Measurements from ENCODE around the gene SEMA6B.

SEMA6B gene

GRCh38 chr19:4524808-4525562 is 34.5 kb downstream of the SEMA6B start:
- peak; percentile 77 for ATAC-seq
- peak; percentile 85 for DNase-seq

DNA sequence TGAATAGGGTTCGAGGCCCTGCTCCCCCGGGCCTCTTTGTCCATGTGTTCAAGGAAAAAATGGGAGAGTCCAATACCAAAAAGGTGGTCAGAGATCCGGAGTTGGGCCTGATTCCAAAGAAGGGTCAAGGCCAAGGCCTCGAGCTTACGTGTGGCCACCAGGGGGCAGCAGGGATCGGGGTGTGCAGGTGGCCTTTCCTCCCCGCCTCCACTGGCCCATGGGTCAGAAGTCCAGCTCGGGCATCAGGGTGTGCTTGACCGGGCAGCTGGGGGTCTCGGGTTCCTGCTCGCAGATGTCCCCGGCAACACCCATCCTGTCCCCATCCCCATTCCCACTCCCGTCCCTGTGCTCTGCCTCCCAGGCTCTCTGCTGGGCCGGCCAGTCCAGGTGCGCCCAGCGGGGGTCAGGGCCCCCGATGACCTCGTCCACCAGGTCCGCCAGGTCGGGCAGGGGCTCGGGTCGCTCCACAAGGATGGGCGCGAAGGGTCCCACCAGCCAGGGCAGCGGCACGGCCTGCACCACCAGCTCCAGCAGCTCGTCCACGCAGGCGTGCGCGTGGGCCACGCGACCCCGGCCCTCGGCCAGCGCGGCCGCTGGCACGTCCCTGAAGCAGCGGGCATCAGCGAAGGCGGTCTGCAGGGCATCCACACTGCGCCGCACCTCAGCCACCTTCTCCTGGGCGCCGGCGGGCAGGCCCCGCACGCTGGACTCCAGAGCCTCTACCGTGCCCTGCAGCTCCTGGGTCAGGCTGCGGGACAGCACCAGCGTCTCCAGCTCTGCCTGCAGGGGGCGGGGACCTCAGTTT is 36.0 kb downstream of the SEMA6B start:
- ATAC-seq, result no peak

DNA sequence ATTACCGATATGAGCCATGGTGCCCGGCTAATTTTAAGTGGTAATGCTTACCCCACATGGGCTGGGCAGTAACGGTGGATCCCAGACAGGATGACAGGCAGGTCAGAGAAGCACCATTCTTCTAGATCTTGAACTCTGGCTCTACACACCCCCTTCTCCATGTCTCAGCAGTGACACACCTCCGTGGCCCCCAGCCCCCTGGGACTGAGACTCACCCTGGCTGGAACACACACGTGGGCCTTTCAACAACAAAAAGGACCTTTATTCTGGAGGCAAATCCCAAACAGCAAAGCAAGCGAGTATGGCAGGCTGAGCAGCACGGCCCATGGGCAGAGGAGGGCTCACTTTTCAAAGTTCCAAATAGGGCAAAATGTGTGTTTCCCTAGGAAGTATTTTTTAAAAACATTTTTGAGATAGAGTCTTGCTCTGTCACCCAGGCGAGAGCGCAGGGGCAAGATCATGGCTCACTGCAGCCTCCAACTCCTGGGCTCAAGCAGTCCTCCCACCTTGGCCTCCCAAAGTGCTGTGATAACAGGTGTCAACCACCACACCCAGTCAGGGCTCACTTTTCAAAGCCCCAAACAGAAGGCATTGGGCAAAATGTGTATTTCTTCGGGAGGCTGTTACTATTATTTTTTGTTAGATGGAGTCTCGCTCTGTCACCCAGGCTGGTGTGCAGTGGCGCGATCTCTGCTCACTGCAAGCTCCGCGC is 37.0 kb downstream of the SEMA6B start:
- DNase-seq, result no peak

More for the DNA sequence above, 36.0 kb downstream of the SEMA6B start:
- DNase-seq, result peak; percentile 65

GRCh38 chr19:4521888-4522242 is 37.6 kb downstream of the SEMA6B start:
- no peak for DNase-seq
- ATAC-seq, result no peak

More for the DNA sequence above, 37.0 kb downstream of the SEMA6B start:
- no peak for ATAC-seq

- no peak for ATAC-seq
- no peak for DNase-seq
These were observed 38.2 kb downstream of the SEMA6B start for GRCh38 chr19:4521170-4521887.

DNA sequence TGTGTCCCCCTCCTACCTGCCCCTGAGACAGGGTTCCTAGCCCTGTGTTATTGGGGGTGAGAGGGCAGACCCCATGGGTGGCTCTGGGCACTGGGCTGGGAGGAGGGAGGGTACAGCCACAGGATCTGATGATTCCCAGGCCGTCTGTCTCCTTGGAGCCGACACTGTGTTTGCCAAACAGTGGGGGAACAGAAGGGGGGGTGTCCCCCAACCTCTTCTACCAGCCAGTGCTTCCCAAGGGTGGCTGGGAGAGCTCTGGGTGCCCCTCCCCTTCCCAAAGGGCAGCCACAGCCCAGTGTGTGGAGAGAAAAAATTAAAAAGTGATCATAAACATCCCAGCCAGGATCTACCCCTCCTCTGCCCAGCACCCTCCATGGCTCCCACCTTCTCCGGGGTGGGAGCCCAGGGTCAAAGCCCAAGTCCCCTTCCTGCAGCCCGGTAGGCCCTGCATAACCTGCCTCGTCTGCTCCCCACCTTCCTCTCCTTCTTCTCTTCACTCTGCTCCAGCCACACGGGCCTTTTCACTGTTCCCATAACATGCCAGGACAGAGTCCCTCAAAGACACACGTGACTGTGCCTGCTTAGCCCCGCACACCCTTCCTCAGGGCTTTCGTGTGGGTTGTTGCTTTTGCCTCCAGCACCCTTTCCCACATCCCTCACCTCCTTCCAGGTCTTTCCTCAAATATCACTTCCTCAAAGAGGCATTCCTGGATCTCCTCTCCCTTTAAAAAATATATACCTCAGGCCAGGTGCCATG is 39.8 kb downstream of the SEMA6B start:
- no peak for DNase-seq
- no peak for ATAC-seq

DNA sequence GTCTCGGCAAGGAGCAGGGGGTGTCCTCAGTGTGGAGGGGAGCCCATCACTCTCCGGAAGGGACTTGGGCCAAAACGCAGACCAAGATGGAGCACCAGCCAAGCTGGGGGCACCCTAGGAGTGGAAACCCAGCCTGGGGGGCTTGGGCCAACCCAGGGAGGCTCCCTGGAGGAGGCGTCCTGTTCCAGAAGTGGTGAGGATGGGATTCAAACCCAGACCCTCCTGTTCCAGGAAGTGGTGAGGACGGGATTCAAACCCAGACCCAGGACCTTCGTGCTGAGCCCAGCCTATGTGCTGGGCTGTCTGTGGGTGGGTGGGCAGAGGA is 40.4 kb downstream of the SEMA6B start:
- ATAC-seq (no peak), DNase-seq (no peak)

GRCh38 chr19:4518345-4519171 is 40.9 kb downstream of the SEMA6B start, which contains the start of gene PLIN4:
TSS of gene PLIN4 (minus strand) at chr19:4518486. CDS start at chr19:4518272, 214 bp downstream.
- ATAC-seq (no peak), DNase-seq (no peak)

- DNase-seq (no peak), ATAC-seq (no peak)
These were observed 41.9 kb downstream of the SEMA6B start for GRCh38 chr19:4517451-4518057.

DNA sequence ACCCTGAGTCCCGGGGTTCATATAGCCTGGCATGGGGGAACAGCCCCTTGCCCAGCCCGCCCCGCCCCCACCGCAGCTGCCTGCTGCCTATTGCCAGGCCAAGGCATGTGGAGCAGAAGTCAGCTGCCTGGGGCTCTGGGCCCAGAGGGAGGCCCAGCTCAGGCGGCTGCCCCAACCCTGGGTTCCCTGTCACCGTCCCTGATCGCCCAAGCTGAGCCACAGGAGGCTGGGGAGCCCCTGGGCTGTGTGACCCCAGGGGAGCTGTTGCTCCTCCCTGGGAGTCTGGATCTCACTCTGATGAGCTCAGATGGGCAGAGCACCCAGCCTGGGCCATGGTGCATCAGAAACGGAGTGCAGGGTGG is 42.6 kb downstream of the SEMA6B start:
- no peak for ATAC-seq
- no peak for DNase-seq

DNA sequence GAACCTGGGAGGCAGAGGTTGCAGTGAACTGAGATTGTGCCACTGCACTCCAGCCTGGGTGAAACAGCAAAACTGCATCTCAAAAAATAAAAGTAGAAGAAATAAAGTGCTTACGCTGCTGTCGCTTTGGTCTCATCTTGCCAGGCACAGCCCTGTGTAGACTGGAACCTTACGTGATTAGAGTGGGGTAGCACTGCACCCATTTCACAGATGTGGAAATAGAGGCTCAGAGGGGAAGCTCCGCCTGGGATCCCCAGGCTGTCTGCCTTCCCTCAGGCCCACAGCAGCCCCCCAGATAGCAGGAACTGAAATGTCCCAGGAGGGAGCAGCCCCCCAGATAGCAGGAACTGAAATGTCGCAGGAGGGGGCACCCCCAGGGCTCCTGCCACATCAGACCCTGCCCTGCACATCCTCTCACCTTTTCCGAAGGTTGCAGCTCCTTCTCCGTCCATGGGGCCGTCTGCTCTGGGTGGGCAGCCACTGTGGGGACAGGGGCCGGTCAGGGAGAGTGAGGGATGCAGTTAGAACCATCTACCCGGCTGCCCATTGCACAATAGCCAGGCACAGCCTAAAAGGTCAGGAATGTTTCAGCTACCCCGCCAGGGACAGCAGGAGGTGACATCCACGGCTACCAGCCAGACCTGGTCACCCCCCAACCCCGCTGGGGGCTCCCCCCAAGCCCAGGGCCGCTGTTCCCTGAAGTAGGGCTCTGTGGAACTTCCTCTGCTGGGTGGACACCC is 43.1 kb downstream of the SEMA6B start:
- DNase-seq (no peak), ATAC-seq (no peak)

- DNase-seq, result no peak
- ATAC-seq, result no peak
These were observed 43.8 kb downstream of the SEMA6B start for GRCh38 chr19:4515732-4516131.

GRCh38 chr19:4513248-4513647 is 46.2 kb downstream of the SEMA6B start:
- ATAC-seq, result no peak
- no peak for DNase-seq

- DNase-seq (no peak), ATAC-seq (no peak)
These were observed 47.4 kb downstream of the SEMA6B start for GRCh38 chr19:4512070-4512469.

GRCh38 chr19:4511300-4512054 is 48.0 kb downstream of the SEMA6B start:
- DNase-seq (no peak), ATAC-seq (no peak)

GRCh38 chr19:4510435-4511255 is 48.8 kb downstream of the SEMA6B start:
- ATAC-seq (no peak), DNase-seq (no peak)

DNA sequence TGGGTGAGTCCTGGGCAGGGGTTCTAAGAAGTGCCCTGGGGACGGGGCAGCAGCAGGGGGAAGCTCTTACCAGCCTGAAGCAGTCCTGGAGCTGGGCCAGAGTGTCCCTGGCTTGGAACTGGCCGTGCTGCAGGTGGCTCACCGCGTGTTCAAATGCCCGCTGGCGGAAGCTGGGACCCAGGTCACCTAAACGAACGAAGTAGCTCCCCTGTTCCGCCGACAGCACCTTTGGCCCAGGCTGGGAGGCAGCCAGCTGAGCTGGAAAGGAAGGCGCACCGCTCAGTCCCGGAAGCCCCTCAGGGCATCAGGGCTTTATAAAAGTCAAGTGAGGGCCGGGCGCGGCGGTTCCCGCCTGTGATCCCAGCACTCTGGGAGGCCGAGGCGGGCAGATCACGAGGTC is 50.8 kb downstream of the SEMA6B start:
- ATAC-seq, result no peak
- DNase-seq, result no peak

DNA sequence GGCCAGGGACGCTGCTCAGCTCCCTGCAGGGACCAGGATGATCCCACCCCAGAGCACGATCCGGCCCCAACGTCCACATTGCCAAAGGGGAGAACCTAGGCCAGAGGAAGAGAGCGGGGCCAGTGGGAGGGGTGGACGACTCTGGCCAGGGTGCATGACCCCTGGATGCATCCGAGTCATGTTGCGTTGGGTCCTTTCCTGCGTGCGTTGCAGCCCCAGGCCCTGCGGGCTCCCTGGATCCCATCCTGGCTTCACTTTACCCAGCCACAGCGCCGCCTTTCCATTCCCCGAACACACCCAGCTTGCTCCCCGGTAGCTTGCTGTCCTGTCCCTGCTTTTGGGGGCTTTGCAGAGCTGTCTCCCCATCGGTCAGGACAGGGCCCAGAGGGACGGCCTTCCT is 51.7 kb downstream of the SEMA6B start:
- DNase-seq (no peak), ATAC-seq (no peak)

All from stimulated activated naive CD8-positive, alpha-beta T cell treated with anti-CD3 and anti-CD28 coated beads, Interleukin-15, Interleukin-2, amounts not matched to agents 100 U/mL and 50 U/mL, for 24 hours (primary cell).